ENCODE results near the gene CCDC9.
"Not testable (repeated sequence)": the region's sequence is repeated elsewhere in the genome, so short reads cannot be mapped to it uniquely, and the experiment has no call there.

Gene CCDC9

GRCh38 chr19:47274891-47275761 lies 18.8 kb downstream of the CCDC9 start:
- peak overlapping the region in 1 of 2 experiments; percentile 55; a peak in 3 of 4 replicates for H3K4me3 ChIP-seq (ENCODE audit: low read depth in 1 of 2, low read length in 2 of 2)
- H3K79me2 ChIP-seq (ENCODE audit: insufficient read depth, low read length), result peaks cover 3% of the 10 kb centered on the region; the same call in 1 of the 2 replicates
- no peaks in the 10 kb centered on the region for H3K9me3 ChIP-seq (ENCODE audit: insufficient read depth, low read length, severe bottlenecking)
- ATAC-seq (ENCODE audit: insufficient read depth, low read depth), result peak; percentile 8
- no peak overlapping the region for H2AFZ ChIP-seq (ENCODE audit: low read depth, low read length)
- TF ChIP-seq, protein P1, sequence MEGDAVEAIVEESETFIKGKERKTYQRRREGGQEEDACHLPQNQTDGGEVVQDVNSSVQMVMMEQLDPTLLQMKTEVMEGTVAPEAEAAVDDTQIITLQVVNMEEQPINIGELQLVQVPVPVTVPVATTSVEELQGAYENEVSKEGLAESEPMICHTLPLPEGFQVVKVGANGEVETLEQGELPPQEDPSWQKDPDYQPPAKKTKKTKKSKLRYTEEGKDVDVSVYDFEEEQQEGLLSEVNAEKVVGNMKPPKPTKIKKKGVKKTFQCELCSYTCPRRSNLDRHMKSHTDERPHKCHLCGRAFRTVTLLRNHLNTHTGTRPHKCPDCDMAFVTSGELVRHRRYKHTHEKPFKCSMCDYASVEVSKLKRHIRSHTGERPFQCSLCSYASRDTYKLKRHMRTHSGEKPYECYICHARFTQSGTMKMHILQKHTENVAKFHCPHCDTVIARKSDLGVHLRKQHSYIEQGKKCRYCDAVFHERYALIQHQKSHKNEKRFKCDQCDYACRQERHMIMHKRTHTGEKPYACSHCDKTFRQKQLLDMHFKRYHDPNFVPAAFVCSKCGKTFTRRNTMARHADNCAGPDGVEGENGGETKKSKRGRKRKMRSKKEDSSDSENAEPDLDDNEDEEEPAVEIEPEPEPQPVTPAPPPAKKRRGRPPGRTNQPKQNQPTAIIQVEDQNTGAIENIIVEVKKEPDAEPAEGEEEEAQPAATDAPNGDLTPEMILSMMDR (IDR thresholded peaks at IDR 0.05; ENCODE audit: borderline replicate concordance, extremely low read depth, low read length, poor library complexity, severe bottlenecking), result no peak
- no peak for TF ChIP-seq EZH2 (IDR thresholded peaks at IDR 0.05; ENCODE audit: borderline replicate concordance, low read depth, low read length, severe bottlenecking)
- H3K4me1 ChIP-seq (ENCODE audit: insufficient read depth, low read length), result peaks cover 25% of the 10 kb centered on the region
- peaks cover 15% of the 10 kb centered on the region for H4K20me1 ChIP-seq (ENCODE audit: insufficient read depth, low read length)
- H3K27ac ChIP-seq (ENCODE audit: low read length), result peak overlapping the region; percentile 36; the same call in 1 of the 2 replicates
- peak; percentile 25 for DNase-seq
- H3K36me3 ChIP-seq (ENCODE audit: insufficient read depth, low read length), result peaks cover 10% of the 10 kb centered on the region; the same call in 1 of the 2 replicates
- H3K4me2 ChIP-seq (ENCODE audit: insufficient read depth, low read length), result peak overlapping the region; percentile 73
- peak overlapping the region; percentile 42 for H3K9ac ChIP-seq (ENCODE audit: low read depth, low read length)
- no peaks in the 10 kb centered on the region for H3K27me3 ChIP-seq (ENCODE audit: insufficient read depth, low read length, poor library complexity)

DNA sequence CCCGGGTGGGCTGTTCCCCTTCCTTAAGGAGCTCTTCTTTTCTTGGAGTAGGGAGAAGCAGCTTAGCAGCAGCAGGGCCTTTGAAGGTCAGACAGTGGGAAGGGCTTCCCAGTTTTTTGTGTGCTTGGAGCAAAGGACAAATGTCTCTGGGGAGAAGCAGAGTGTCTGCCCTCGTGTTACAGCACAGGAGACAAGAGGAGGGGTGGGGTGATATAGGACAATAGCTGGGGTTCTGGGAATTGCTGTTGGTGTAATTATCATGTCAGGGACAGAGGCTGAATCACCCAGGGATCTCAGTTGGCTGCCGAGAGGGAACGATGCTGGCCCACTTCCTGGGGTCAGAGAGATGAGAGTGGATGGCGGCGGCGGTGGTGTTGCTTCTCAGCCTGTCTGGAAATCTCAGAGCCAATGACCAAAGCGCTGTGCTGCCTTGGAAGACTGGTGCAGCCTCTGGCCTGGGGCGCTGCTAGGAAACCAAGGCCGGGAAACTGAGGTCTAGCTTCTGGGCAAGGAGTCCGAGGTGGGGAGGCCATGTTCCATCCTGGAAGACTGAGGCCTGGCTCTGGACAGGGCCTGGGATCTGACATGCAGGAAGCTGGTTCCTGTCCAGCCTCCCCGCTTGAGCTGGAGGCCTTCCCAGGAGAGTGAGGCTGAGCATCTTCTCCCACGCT lies 19.6 kb downstream of the CCDC9 start:
- Histone ChIP-seq H2AFZ (ENCODE audit: low read depth, low read length) (no peak overlapping the region), H3K4me2 (ENCODE audit: insufficient read depth, low read length) (peak overlapping the region; percentile 73; the same call in 1 of the 2 replicates), H4K20me1 (ENCODE audit: insufficient read depth, low read length) (peaks cover 15% of the 10 kb centered on the region), H3K27ac (ENCODE audit: low read length) (no peak overlapping the region), H3K9ac (ENCODE audit: low read depth, low read length) (no peak overlapping the region), H3K9me3 (ENCODE audit: insufficient read depth, low read length, severe bottlenecking) (no peaks in the 10 kb centered on the region), H3K27me3 (ENCODE audit: insufficient read depth, low read length, poor library complexity) (no peaks in the 10 kb centered on the region), H3K4me1 (ENCODE audit: insufficient read depth, low read length) (peaks cover 25% of the 10 kb centered on the region), H3K4me3 (ENCODE audit: low read depth in 1 of 2, low read length in 2 of 2) (no peak overlapping the region; a peak in 1 of 4 replicates), H3K79me2 (ENCODE audit: insufficient read depth, low read length) (peaks cover 3% of the 10 kb centered on the region; the same call in 1 of the 2 replicates), H3K36me3 (ENCODE audit: insufficient read depth, low read length) (peaks cover 3% of the 10 kb centered on the region; the same call in 1 of the 2 replicates)
- no peak for ATAC-seq (ENCODE audit: insufficient read depth, low read depth)
- DNase-seq, result no peak
- TF ChIP-seq, protein P1 (IDR thresholded peaks at IDR 0.05; ENCODE audit: borderline replicate concordance, extremely low read depth, low read length, poor library complexity, severe bottlenecking), result no peak
- no peak for TF ChIP-seq EZH2 (IDR thresholded peaks at IDR 0.05; ENCODE audit: borderline replicate concordance, low read depth, low read length, severe bottlenecking)

DNA sequence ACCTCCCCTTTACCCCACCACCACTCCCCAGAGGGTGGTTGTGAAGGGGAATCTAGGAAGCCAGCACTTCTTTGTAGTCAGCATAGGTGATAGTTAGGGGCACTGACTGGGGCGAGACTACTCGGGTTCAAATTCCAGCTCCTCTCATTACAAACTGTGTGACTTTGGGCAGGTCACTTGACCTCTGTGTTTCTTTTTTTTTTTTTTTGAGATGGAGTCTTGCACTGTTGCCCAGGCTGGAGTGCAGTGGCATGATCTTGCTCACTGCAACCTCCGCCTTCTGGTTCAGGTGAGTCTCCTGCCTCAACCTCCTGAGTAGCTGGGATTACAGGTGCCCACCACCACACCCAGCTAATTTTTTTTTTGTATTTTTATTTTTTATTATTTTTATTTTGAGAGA lies 20.2 kb downstream of the CCDC9 start:
- H3K4me2 ChIP-seq (ENCODE audit: insufficient read depth, low read length); H3K79me2 ChIP-seq (ENCODE audit: insufficient read depth, low read length); H3K9ac ChIP-seq (ENCODE audit: low read depth, low read length); DNase-seq; H2AFZ ChIP-seq (ENCODE audit: low read depth, low read length); ATAC-seq (ENCODE audit: insufficient read depth, low read depth); H3K27me3 ChIP-seq (ENCODE audit: insufficient read depth, low read length, poor library complexity); H3K36me3 ChIP-seq (ENCODE audit: insufficient read depth, low read length); H3K9me3 ChIP-seq (ENCODE audit: insufficient read depth, low read length, severe bottlenecking); H3K27ac ChIP-seq (ENCODE audit: low read length); H3K4me3 ChIP-seq (ENCODE audit: low read depth in 1 of 2, low read length in 2 of 2): not testable (repeated sequence)
- H4K20me1 ChIP-seq (ENCODE audit: insufficient read depth, low read length), result peaks cover 15% of the 10 kb centered on the region
- peaks cover 25% of the 10 kb centered on the region for H3K4me1 ChIP-seq (ENCODE audit: insufficient read depth, low read length)

All from DND-41 (cell line).